Measurements from ENCODE around the gene POLD3.

DNA sequence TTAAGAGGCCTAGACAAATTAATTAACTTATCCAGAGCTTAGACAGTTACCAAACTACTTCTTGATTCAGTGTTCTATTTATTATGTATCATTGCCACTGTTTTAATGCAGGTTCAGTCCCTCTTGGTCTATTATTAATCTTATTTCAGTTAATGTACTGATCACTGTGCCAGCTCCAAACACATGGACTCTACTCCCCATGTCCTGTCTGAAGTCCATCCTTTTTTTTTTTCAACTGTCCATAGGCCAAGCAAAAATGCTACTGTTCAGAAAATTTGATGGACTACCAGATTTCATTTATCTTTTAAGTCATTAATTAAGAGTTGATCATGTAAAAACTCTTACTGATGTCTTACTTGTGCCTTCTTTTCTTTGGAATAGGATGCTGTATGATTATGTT is 11.9 kb downstream of the POLD3 start:
- no peak for TF ChIP-seq POLR2A (IDR thresholded peaks at IDR 0.05)
- TF ChIP-seq, protein P1, sequence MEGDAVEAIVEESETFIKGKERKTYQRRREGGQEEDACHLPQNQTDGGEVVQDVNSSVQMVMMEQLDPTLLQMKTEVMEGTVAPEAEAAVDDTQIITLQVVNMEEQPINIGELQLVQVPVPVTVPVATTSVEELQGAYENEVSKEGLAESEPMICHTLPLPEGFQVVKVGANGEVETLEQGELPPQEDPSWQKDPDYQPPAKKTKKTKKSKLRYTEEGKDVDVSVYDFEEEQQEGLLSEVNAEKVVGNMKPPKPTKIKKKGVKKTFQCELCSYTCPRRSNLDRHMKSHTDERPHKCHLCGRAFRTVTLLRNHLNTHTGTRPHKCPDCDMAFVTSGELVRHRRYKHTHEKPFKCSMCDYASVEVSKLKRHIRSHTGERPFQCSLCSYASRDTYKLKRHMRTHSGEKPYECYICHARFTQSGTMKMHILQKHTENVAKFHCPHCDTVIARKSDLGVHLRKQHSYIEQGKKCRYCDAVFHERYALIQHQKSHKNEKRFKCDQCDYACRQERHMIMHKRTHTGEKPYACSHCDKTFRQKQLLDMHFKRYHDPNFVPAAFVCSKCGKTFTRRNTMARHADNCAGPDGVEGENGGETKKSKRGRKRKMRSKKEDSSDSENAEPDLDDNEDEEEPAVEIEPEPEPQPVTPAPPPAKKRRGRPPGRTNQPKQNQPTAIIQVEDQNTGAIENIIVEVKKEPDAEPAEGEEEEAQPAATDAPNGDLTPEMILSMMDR (IDR thresholded peaks at IDR 0.05) = no peak
- no peak for TF ChIP-seq EP300 (IDR thresholded peaks at IDR 0.05)

All from tibial nerve (tissue), 4 donors.